Liver (tissue), 9 donors: ENCODE measurements around the gene ABCA9. TPM values are rescaled to one million over a fixed set of nuclear protein-coding genes. Genes with fewer than 3 reads are reported as not detected.

Source experiments
- DNase-seq: peaks from one replicate; pipeline ENCODE4 v3.0.0-alpha.2; 2017; ENCODE audit warnings: low spot score
- H3K27ac ChIP-seq, 2 donors: one replicate each; pipeline ENCODE4 v1.7.0; 2013; ENCODE audit warnings: inconsistent platforms in 2 of 2, low read length in 2 of 2, control low read depth in 1 of 2, low read depth in 1 of 2, mild to moderate bottlenecking in 1 of 2
- H3K27me3 ChIP-seq, 4 donors: one replicate each; pipeline versions ENCODE4 v1.6.1 to v1.7.0; 2013; ENCODE audit warnings: low read length in 3 of 4, inconsistent platforms in 1 of 4, mild to moderate bottlenecking in 1 of 4, moderate library complexity in 1 of 4; ENCODE audit not compliant: control insufficient read depth in 4 of 4, insufficient read depth in 4 of 4
- H3K36me3 ChIP-seq, 4 donors: one replicate each; pipeline versions ENCODE4 v1.6.1 to v1.7.0; 2013; ENCODE audit warnings: low read length in 3 of 4, mild to moderate bottlenecking in 3 of 4, low read depth in 1 of 4, moderate library complexity in 1 of 4; ENCODE audit not compliant: control insufficient read depth in 4 of 4, insufficient read depth in 3 of 4
- H3K4me1 ChIP-seq, 4 donors: one replicate each; pipeline versions ENCODE4 v1.6.1 to v1.7.0; 2013; ENCODE audit warnings: low read length in 3 of 4, mild to moderate bottlenecking in 3 of 4, moderate library complexity in 1 of 4; ENCODE audit not compliant: control insufficient read depth in 4 of 4, insufficient read depth in 4 of 4
- H3K4me3 ChIP-seq, 3 donors: one replicate each; pipeline versions ENCODE4 v1.6.1 to v1.7.0; 2013; ENCODE audit warnings: low read length in 3 of 3, control low read depth in 1 of 3, low read depth in 1 of 3, mild to moderate bottlenecking in 1 of 3
- H3K9ac ChIP-seq, 2 donors: one replicate each; pipeline ENCODE4 v1.7.0; 2013; ENCODE audit warnings: low read length in 2 of 2, mild to moderate bottlenecking in 2 of 2, moderate library complexity in 2 of 2, control low read depth in 1 of 2, low read depth in 1 of 2
- H3K9me3 ChIP-seq, 4 donors: one replicate each; pipeline versions ENCODE4 v1.6.1 to v1.7.0; 2013; ENCODE audit warnings: low read length in 3 of 4; ENCODE audit not compliant: control insufficient read depth in 4 of 4
- ATF3 ChIP-seq: IDR thresholded peaks from 2 replicates; pipeline ENCODE4 v1.6.1; 2016; ENCODE audit warnings: antibody characterized with exemption
- CTCF ChIP-seq: fragments of 150-350 bp; IDR thresholded peaks from 2 replicates; pipeline ENCODE4 v1.5.1; 2017; ENCODE audit warnings: improper control_type of control experiment, low read depth, low read length; ENCODE audit not compliant: missing input control
- EGR1 ChIP-seq, 2 donors: IDR thresholded peaks; 2 replicates each; pipeline ENCODE4 v1.6.1; 2016 to 2018; ENCODE audit warnings: antibody characterized with exemption in 2 of 2, low read depth in 2 of 2
- FOXA1 ChIP-seq: IDR thresholded peaks from 2 replicates; pipeline ENCODE4 v1.6.1; 2016; ENCODE audit warnings: antibody characterized with exemption
- FOXA2 ChIP-seq: IDR thresholded peaks from 2 replicates; pipeline ENCODE4 v1.6.1; 2016; ENCODE audit warnings: antibody characterized with exemption
- GABPA ChIP-seq, 2 donors: IDR thresholded peaks in 1 of 2; conservative IDR thresholded peaks in 1 of 2; 2 replicates each; pipeline ENCODE4 v1.6.1; 2016; ENCODE audit warnings: antibody characterized with exemption in 2 of 2, mild to moderate bottlenecking in 1 of 2, moderate library complexity in 1 of 2
- HNF4A ChIP-seq, 2 donors: conservative IDR thresholded peaks; 2 replicates each; pipeline ENCODE4 v1.6.1; 2016; ENCODE audit warnings: antibody characterized with exemption in 2 of 2, mild to moderate bottlenecking in 2 of 2
- HNF4G ChIP-seq: IDR thresholded peaks from 2 replicates; pipeline ENCODE4 v1.6.1; 2016; ENCODE audit warnings: antibody characterized with exemption
- MAX ChIP-seq: IDR thresholded peaks from 2 replicates; pipeline ENCODE4 v1.6.1; 2016; ENCODE audit warnings: antibody characterized with exemption
- NR2F2 ChIP-seq: IDR thresholded peaks from 2 replicates; pipeline ENCODE4 v1.6.1; 2016; ENCODE audit warnings: antibody characterized with exemption
- RAD21 ChIP-seq, 2 donors: IDR thresholded peaks; 2 replicates each; pipeline ENCODE4 v1.6.1; 2016; ENCODE audit warnings: antibody characterized with exemption in 2 of 2, mild to moderate bottlenecking in 2 of 2
- REST ChIP-seq: IDR thresholded peaks from 2 replicates; pipeline ENCODE4 v1.6.1; 2016; ENCODE audit warnings: antibody characterized with exemption, mild to moderate bottlenecking
- RXRA ChIP-seq, 2 donors: IDR thresholded peaks; 2 replicates each; pipeline ENCODE4 v1.6.1; 2017 to 2018; ENCODE audit warnings: antibody characterized with exemption in 2 of 2, mild to moderate bottlenecking in 1 of 2
- TAF1 ChIP-seq: conservative IDR thresholded peaks from 2 replicates; pipeline ENCODE4 v1.6.1; 2016; ENCODE audit warnings: antibody characterized with exemption, mild to moderate bottlenecking
- YY1 ChIP-seq: IDR thresholded peaks from 2 replicates; pipeline ENCODE4 v1.6.1; 2016; ENCODE audit warnings: antibody characterized with exemption, mild to moderate bottlenecking
- ZBTB33 ChIP-seq: IDR thresholded peaks from 2 replicates; pipeline ENCODE4 v1.6.1; 2016; ENCODE audit warnings: antibody characterized with exemption
- WGBS: extraction: QIAGEN DNeasy Blood & Tissue Kit; methylation state at CpG from one replicate; pipeline ENCODE4 v1.1.7; 2013; 5-methylcytosine and 5-hydroxymethylcytosine counted together
- polyA plus RNA-seq, 2 donors: library from polyadenylated mRNA; stranded (reverse) in 1 of 2; unstranded in 1 of 2; fragments of 200-250 nt in 1 of 2; fragments of >200 nt in 1 of 2; fragmentation: Nextera tagmentation in 1 of 2; extraction: Ambion mirVana in 1 of 2; gene quantifications; one replicate each; pipeline versions ENCODE4 v1.2.1 to v1.2.3, GENCODE V29; 2013 to 2015
- total RNA-seq, 2 donors: library from RNA; depleted of rRNA; stranded (reverse); fragments of >200 nt; gene quantifications; one replicate each; pipeline ENCODE4 v1.2.3, GENCODE V29; 2014
- donor health status: healthy.
- donor health status: healthy.
- donor health status: healthy.
- donor health status: healthy.
- donor health status: healthy.

ABCA9 gene
- total and polyA plus RNA-seq, 4 donors, result 1.4 to 18.9 (median 5.9) TPM

- DNase-seq, result no peak
- WGBS, result 89% methylated on average over 13 of the region's 13 CpGs
- H3K27ac ChIP-seq, result no peak overlapping the region
- no peaks in the 10 kb centered on the region for H3K4me1 ChIP-seq
- peaks cover 0 to 6% (median 3%) of the 10 kb centered on the region in 4 donors for H3K9me3 ChIP-seq
- H3K36me3 ChIP-seq, result peaks cover 17 to 87% (median 72%) of the 10 kb centered on the region in 4 donors
- no peak overlapping the region for H3K4me3 ChIP-seq
- TF ChIP-seq RAD21 (IDR thresholded peaks at IDR 0.05) (peak in 1 of 2 donors; percentile 35), HNF4G (no peak)
- no peaks in the 10 kb centered on the region for H3K27me3 ChIP-seq
- no peak overlapping the region for H3K9ac ChIP-seq
Measured at GRCh38 chr17:69084911-69085310, 24.2 kb upstream of the ABCA9 start.

- Histone ChIP-seq H3K36me3 (peaks cover 20 to 94% (median 80%) of the 10 kb centered on the region in 4 donors), H3K27me3 (no peaks in the 10 kb centered on the region), H3K4me1 (no peaks in the 10 kb centered on the region), H3K27ac (no peak overlapping the region), H3K9ac (no peak overlapping the region), H3K9me3 (peaks cover 0 to 6% (median 3%) of the 10 kb centered on the region in 4 donors), H3K4me3 (peak overlapping the region in 1 of 3 donors; percentile 7)
- WGBS, result 96% methylated on average over 2 of the region's 2 CpGs
- TF ChIP-seq CTCF (no peak), RXRA (IDR thresholded peaks at IDR 0.05) (no peak), HNF4A (conservative IDR thresholded peaks at IDR 0.05) (no peak), GABPA (IDR thresholded peaks at IDR 0.05 in 1 of 2, conservative IDR thresholded peaks at IDR 0.05 in 1 of 2) (no peak), YY1 (no peak), REST (no peak), FOXA2 (no peak), NR2F2 (no peak), ZBTB33 (no peak), HNF4G (no peak), FOXA1 (no peak), TAF1 (no peak), EGR1 (IDR thresholded peaks at IDR 0.05; ENCODE audit: low read depth in 2 of 2) (no peak), RAD21 (IDR thresholded peaks at IDR 0.05) (no peak), MAX (no peak), ATF3 (no peak)
- no peak for DNase-seq
Measured at GRCh38 chr17:69082696-69083095, 22.0 kb upstream of the ABCA9 start.
